ENCODE data around the gene FGFR2. TPM values are rescaled to one million over a fixed set of nuclear protein-coding genes. Genes with fewer than 3 reads are reported as not detected.

Gene FGFR2
- total and polyA plus RNA-seq, 12 donors: 0.09 to 0.81 (median 0.51) TPM

- Histone ChIP-seq H3K27ac (no peak overlapping the region), H3K36me3 (no peaks in the 10 kb centered on the region), H3K9me3 (no peaks in the 10 kb centered on the region), H3K4me3 (no peak overlapping the region), H3K27me3 (peaks cover 0 to 35% (median 14%) of the 10 kb centered on the region in 7 donors), H3K4me1 (no peaks in the 10 kb centered on the region)
- DNase-seq (no peak), ATAC-seq (no peak)
- no peak for TF ChIP-seq CTCF (IDR thresholded peaks at IDR 0.05)
- intact Hi-C loops (cut with DNase I): no loop called here
- WGBS, 2 donors: 93 to 94% methylated on average over 10 of the region's 10 CpGs
These were observed 22.1 kb downstream of the FGFR2 start for GRCh38 chr10:121576139-121576538.

GRCh38 chr10:121574519-121575166, 23.6 kb downstream of the FGFR2 start:
- intact Hi-C loops (cut with DNase I): no loop called here
- Histone ChIP-seq H3K27ac (no peak overlapping the region), H3K4me1 (no peaks in the 10 kb centered on the region), H3K4me3 (no peak overlapping the region), H3K36me3 (no peaks in the 10 kb centered on the region), H3K27me3 (peaks cover 0 to 32% (median 14%) of the 10 kb centered on the region in 7 donors), H3K9me3 (no peaks in the 10 kb centered on the region)
- TF ChIP-seq CTCF (IDR thresholded peaks at IDR 0.05): no peak
- DNase-seq (no peak), ATAC-seq (no peak)
- 81 to 82% methylated on average over 14 of the region's 14 CpGs for WGBS, 2 donors

GRCh38 chr10:121573538-121573941, 24.7 kb downstream of the FGFR2 start:
- Histone ChIP-seq H3K36me3 (no peaks in the 10 kb centered on the region), H3K27me3 (peaks cover 0 to 32% (median 14%) of the 10 kb centered on the region in 7 donors), H3K4me3 (no peak overlapping the region), H3K27ac (no peak overlapping the region), H3K9me3 (no peaks in the 10 kb centered on the region), H3K4me1 (no peaks in the 10 kb centered on the region)
- WGBS, 2 donors: 77 to 79% methylated on average over 8 of the region's 8 CpGs
- ATAC-seq (no peak), DNase-seq (no peak)
- intact Hi-C loops (cut with DNase I): no loop called here
- TF ChIP-seq CTCF (IDR thresholded peaks at IDR 0.05): no peak

GRCh38 chr10:121572859-121573537, 25.2 kb downstream of the FGFR2 start:
- no peak overlapping the region for H3K27ac ChIP-seq
- ATAC-seq: no peak
- no peak for TF ChIP-seq CTCF (IDR thresholded peaks at IDR 0.05)
- no peak overlapping the region for H3K4me3 ChIP-seq
- no peaks in the 10 kb centered on the region for H3K36me3 ChIP-seq
- H3K4me1 ChIP-seq: no peaks in the 10 kb centered on the region
- no peaks in the 10 kb centered on the region for H3K9me3 ChIP-seq
- intact Hi-C loops (cut with DNase I): no loop called here
- peaks cover 0 to 32% (median 14%) of the 10 kb centered on the region in 7 donors for H3K27me3 ChIP-seq
- DNase-seq: no peak
- WGBS, 2 donors: 43 to 50% methylated on average over 14 of the region's 14 CpGs

All from heart right ventricle (tissue), 16 donors.